Stimulated activated CD8-positive, alpha-beta memory T cell treated with anti-CD3 and anti-CD28 coated beads, Interleukin-7, amount 100 ng/mL, for 24 hours (primary cell): ENCODE measurements around the gene CNRIP1.
"Not testable (repeated sequence)": the region's sequence is repeated elsewhere in the genome, so short reads cannot be mapped to it uniquely, and the experiment has no call there.

Experiments used
- DNase-seq: peaks from one replicate; pipeline ENCODE4 v3.0.0-alpha.2; 2020; ENCODE audit warnings: low read depth

Gene CNRIP1

DNA sequence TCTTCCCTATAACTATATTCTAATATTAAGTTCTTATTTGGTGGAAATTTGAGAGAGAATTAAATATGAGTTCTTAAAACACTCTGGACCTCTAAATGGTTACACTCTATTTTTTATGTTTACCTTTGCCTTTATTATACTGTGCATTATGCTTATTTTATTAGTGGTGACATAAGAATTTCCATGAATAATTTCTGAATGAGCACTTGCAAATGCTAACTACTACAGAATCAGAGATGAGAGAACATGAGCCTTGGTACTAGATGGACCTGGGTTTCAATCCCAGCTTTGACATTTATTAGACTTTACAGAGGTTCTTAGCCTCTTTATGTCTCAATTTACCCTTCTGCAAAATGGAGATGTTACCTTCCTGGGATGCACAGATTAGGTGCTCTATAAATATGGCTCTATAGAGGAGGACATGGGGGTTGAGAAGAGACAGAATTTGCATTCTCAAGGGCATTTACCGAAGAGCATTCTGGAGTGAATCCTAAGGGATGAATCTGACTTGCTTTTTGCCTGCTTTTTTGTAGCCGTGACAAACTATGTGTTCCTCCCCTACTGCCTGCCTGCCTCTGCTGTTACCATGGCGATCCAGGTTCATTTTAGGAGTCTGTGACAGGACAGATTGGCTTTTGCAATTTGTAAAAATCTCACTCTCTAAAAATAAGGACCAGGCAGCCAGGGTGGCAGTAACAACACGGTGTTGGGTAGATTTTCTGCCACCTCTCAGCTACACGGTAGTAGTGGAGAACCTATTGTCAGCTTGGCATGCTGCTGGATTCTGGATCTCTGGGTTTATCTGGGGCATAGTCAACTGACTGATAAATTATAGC is 20.7 kb upstream of the CNRIP1 start:
- no peak for DNase-seq

DNA sequence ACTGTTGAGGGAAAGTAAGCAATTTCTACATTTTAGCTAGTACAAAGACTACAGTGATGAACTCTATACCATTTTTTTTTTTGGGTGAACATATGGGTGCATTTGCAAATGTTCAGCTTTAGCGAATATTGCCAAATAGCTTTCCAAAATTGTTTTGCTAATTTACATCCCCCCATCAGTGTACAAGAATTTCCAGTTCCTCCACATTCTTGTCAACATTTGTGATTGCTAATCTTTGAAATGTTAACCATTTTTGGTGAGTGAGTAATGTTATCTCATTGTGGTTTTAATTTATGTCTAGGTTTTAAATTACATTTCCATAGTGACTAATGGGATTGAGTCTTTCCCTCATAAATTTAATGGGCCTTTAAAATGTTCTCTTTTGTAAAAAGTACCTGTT is 16.4 kb upstream of the CNRIP1 start:
- no peak for DNase-seq

DNA sequence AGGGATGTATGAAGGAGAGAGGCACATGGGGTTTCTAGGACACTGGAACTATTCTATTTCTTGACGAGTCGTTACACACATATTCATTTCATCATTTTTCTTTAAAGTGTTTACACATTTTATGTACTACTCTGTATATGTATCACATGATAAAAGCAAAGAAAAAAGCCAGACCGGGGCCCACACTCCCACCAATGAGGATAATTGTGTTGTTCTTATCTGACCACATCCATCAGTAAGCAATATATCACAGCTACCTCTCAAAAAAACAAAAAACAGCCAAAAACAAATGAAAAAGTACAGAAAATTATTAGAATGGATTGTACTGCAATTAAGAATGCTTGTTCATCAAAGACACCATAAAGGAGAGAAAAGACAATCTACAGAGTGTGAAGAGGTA is 14.2 kb upstream of the CNRIP1 start:
- no peak for DNase-seq

GRCh38 chr2:68333009-68333408 is 13.3 kb upstream of the CNRIP1 start:
- no peak for DNase-seq

DNA sequence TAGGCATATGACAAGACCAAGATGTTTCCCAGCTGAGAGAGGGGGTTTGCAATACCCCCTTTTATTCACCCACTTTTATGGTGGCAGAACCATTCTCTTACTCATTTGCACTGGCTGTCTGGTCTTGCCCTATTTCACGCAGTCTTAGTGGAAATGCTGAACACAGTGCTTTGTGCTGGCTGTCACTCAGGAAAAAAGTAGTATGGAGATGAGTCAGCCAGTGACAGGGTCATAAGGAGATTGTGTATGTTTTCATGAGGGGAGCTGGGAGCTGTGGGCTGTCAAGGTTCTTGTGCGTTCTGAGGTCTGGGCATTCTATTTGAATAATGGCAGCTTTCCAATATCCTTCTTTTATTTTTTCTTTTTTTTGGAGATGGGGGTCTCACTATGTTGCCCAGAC is 10.9 kb upstream of the CNRIP1 start:
- DNase-seq = no peak

- no peak for DNase-seq
Measured at GRCh38 chr2:68328901-68329300, 9.2 kb upstream of the CNRIP1 start.

DNA sequence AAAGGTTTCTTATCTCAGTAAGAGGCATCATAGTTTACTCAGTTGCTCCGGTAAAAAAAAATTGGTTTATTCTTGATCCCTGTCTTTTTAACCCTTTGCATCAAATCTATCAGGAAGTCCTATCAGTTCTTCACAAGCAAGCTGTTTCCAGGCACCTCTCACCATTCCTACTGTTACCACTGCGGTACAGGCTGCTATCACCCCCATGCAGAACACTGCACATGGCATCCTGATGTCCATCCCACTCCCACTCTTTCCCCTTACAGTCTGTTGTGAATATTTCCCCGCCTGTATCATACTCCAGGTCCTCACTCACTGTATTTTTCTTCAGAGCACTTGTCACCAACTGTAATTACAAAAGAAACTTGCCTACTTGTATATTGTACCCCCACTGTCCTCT is 5.3 kb upstream of the CNRIP1 start:
- DNase-seq = no peak

DNA sequence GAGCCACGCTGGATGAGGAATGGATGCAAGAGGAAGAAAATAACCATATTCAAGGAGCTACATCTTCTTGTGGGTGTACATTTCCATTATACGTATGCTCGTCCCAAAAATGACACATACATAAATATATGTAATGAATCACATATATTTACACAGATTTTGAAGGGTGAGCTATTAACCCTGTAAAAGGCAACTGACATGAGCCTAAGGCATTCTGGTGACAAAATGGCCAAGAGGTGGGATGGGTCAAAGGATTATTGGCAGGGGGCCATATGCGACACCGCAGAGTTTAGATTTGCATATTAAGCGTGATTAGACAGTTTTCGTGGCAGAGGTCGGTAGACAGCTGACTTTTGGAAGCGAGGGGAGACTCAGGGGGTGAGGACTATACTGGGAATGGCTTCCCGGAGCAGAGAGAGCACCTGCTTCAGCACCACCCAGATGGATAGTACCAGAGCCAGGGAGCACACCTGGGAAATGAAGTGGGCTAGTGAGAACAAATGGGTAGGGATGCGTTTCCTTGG is 431 bp upstream of the CNRIP1 start:
- DNase-seq = no peak

- no peak for DNase-seq
Measured at GRCh38 chr2:68318914-68319397, 793 bp downstream of the CNRIP1 start.

DNA sequence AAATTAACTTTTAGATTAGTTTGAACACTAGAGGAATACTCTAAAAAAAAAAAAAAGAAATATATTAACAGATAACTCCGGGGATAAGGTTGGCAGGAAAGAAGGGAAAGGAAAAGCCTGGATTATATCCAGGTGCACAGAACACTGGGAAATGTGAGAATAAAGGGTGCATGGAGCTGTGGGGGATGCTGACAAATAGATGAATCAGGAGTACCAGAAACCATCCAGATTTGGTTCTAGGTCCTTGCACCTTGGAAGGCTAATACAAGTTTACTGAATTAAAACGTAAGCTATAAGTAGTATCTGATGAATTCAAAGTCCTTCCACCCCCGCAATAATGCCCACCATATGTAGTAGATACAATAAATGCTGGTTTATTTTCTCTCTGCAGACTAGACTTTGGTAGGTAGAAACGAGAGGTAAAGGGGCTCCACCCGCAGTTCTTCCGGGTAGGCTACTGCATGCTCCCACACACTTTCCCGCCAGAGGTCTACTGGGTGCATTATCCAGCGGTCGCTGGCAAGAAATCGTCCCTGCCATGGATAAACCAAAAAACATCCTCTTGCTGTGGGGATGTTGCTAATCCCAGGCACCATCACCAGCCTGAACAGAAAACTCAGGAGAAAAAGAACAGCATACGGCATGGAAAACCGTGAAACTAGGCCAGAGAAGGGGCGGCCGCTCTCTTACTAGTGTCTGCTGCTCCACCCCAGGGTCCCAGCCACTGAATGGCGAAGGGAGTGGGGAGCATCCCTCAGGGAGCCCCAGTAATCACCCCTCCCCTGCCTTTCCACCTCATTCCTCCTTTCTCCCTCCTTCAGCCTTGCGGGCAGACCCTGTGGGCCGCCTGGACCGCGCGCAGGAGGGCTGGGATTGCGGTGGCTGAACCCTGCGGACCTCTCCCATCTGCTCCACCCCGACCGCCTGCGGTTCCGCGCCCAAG is 1.5 kb downstream of the CNRIP1 start:
- no peak for DNase-seq

- no peak for DNase-seq
Measured at GRCh38 chr2:68316111-68316510, 3.6 kb downstream of the CNRIP1 start.

- no peak for DNase-seq
Measured at GRCh38 chr2:68311033-68311432, 8.7 kb downstream of the CNRIP1 start.

GRCh38 chr2:68309426-68309825 is 10.3 kb downstream of the CNRIP1 start:
- no peak for DNase-seq

- not testable (repeated sequence) for DNase-seq
Measured at GRCh38 chr2:68303902-68304272, 15.9 kb downstream of the CNRIP1 start.

GRCh38 chr2:68303033-68303901 is 16.5 kb downstream of the CNRIP1 start:
- no peak for DNase-seq

GRCh38 chr2:68302281-68302875 is 17.4 kb downstream of the CNRIP1 start:
- DNase-seq = no peak

- no peak for DNase-seq
Measured at GRCh38 chr2:68295516-68295915, 24.2 kb downstream of the CNRIP1 start.

- DNase-seq = no peak
Measured at GRCh38 chr2:68294913-68295312, 24.8 kb downstream of the CNRIP1 start.

DNA sequence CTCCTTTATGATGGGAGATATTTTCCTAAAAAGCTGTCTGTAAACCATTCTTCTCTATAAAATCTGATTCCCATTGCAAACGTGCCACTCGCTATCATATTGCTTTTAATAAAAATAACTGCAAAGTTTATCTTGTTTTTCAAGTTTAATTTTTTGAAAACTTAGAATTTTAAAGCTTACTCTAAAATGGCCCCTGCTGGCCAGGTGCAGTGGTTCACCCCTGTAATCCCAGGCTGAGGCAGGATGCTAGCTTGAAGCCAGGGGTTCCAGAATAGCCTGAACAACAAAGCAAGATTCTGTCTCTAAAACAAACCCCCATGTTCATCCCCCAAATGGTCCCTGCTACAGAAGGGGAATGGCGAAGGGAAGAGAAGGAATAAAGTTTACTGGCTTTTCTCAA is 25.6 kb downstream of the CNRIP1 start:
- no peak for DNase-seq

GRCh38 chr2:68293755-68294154 is 26.0 kb downstream of the CNRIP1 start:
- no peak for DNase-seq

- DNase-seq = no peak
Measured at GRCh38 chr2:68293024-68293423, 26.7 kb downstream of the CNRIP1 start.
